Skin of body (tissue), 2 donors: ENCODE measurements around the gene SDHAF2. TPM values are rescaled to one million over a fixed set of nuclear protein-coding genes. Genes with fewer than 3 reads are reported as not detected.
"Not testable (repeated sequence)": the region's sequence is repeated elsewhere in the genome, so short reads cannot be mapped to it uniquely, and the experiment has no call there.

Source experiments
- DNase-seq: peaks from one replicate; lab custom pipeline; 2025; lab: John Stamatoyannopoulos, UW
- total RNA-seq: library from RNA; depleted of rRNA; stranded (reverse); fragments of >200 nt; gene quantifications from one replicate; pipeline ENCODE4 v1.2.3, GENCODE V29; 2014

Gene SDHAF2
- total RNA-seq, 1 donor from 2014 or later: 33.3 TPM

GRCh38 chr11:61475433-61475832 is 45.5 kb downstream of the SDHAF2 start:
- no peak for DNase-seq

- no peak for DNase-seq
Observed at GRCh38 chr11:61476371-61476770, 46.4 kb downstream of the SDHAF2 start.

GRCh38 chr11:61477126-61477525 is 47.2 kb downstream of the SDHAF2 start:
- DNase-seq: no peak

GRCh38 chr11:61477727-61478148 is 47.8 kb downstream of the SDHAF2 start:
- no peak for DNase-seq

- DNase-seq: not testable (repeated sequence)
Observed at GRCh38 chr11:61479360-61480058, 49.6 kb downstream of the SDHAF2 start.

- DNase-seq: no peak
Observed at GRCh38 chr11:61480261-61480993, 50.5 kb downstream of the SDHAF2 start.

- peak; percentile 11 for DNase-seq
Observed at GRCh38 chr11:61480994-61481335, 51.0 kb downstream of the SDHAF2 start.

GRCh38 chr11:61481806-61482205 is 51.9 kb downstream of the SDHAF2 start:
- no peak for DNase-seq

- DNase-seq: no peak
Observed at GRCh38 chr11:61482513-61482912, 52.6 kb downstream of the SDHAF2 start.

GRCh38 chr11:61484541-61484940 is 54.6 kb downstream of the SDHAF2 start:
- no peak for DNase-seq

GRCh38 chr11:61485080-61485479 is 55.2 kb downstream of the SDHAF2 start:
- no peak for DNase-seq

- DNase-seq: no peak
Observed at GRCh38 chr11:61486011-61486620, 56.2 kb downstream of the SDHAF2 start.

GRCh38 chr11:61486779-61487178 is 56.9 kb downstream of the SDHAF2 start:
- no peak for DNase-seq

- DNase-seq: no peak
Observed at GRCh38 chr11:61487342-61488025, 57.6 kb downstream of the SDHAF2 start.

GRCh38 chr11:61488651-61489291 is 58.8 kb downstream of the SDHAF2 start:
- DNase-seq: no peak

- DNase-seq: no peak
Observed at GRCh38 chr11:61489833-61490721, 60.2 kb downstream of the SDHAF2 start.

GRCh38 chr11:61491736-61492395 is 61.9 kb downstream of the SDHAF2 start:
- DNase-seq: no peak

GRCh38 chr11:61494381-61494961 is 64.5 kb downstream of the SDHAF2 start:
- no peak for DNase-seq

GRCh38 chr11:61495801-61496601 is 66.1 kb downstream of the SDHAF2 start:
- no peak for DNase-seq
